Hepatic stellate cell (primary cell): Measurements from ENCODE around the gene C16orf54.
"Not testable (repeated sequence)": the region's sequence is repeated elsewhere in the genome, so short reads cannot be mapped to it uniquely, and the experiment has no call there.

Source experiments
- DNase-seq: peaks from one replicate; pipeline ENCODE4 v3.0.0; 2011; ENCODE audit warnings: low spot score

Gene C16orf54

DNA sequence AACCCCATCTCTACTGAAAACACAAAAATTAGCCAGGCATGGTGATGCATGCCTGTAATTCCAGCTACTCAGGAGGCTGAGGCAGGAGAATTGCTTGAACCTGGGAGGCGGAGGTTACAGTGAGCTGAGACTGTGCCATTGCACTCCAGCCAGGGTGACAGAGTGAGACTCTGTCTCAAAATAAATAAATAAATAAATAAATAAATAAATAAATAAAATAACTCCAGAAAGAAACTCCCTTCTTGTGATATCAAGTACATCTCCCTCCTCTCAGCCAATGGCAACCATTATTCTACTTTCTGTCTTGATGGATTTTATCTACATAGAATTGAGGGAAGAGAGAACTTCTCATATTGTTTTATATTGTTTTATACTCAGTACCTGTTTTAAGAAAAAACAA lies 38.6 kb downstream of the C16orf54 start:
- DNase-seq: not testable (repeated sequence)

- DNase-seq: no peak
Measured at GRCh38 chr16:29705030-29705429, 40.8 kb downstream of the C16orf54 start.

DNA sequence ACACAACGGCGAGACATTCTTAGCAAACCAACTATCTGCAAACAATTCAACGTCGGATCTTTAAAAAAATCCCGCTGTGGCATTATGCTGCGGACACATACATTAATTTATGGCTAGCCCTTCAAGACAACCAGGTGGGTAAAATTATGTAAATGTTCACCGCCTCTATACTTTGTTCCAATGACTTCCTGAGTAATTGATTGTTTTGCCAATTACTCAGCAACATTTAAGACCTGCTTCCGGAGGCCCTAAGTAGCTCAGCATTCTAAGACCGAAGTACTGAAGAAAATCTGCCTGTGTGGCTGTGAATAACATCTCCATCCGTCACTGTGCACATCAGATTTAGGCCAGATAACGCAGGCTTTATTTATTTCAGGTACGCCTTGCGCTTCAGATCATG lies 43.5 kb downstream of the C16orf54 start:
- no peak for DNase-seq

DNA sequence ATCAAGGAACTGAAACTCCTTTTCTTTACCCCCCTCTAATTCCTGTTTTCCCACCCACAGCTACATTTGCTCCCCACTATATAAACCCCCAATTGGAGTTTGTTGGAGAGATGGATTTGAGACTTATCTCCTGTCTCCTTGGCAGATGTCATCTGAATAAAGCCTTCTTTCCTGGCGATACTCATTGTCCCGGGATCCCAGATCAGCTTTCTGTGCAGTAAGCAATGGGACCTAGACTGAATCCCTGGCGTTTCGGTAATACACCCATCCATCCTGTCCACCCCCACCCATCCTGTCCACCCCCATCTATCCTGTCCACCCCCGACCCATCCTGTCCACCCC lies 44.6 kb downstream of the C16orf54 start:
- no peak for DNase-seq

GRCh38 chr16:29700253-29700987 lies 45.4 kb downstream of the C16orf54 start:
- DNase-seq: peak; percentile 91

- no peak for DNase-seq
Measured at GRCh38 chr16:29699324-29700219, 46.2 kb downstream of the C16orf54 start.

DNA sequence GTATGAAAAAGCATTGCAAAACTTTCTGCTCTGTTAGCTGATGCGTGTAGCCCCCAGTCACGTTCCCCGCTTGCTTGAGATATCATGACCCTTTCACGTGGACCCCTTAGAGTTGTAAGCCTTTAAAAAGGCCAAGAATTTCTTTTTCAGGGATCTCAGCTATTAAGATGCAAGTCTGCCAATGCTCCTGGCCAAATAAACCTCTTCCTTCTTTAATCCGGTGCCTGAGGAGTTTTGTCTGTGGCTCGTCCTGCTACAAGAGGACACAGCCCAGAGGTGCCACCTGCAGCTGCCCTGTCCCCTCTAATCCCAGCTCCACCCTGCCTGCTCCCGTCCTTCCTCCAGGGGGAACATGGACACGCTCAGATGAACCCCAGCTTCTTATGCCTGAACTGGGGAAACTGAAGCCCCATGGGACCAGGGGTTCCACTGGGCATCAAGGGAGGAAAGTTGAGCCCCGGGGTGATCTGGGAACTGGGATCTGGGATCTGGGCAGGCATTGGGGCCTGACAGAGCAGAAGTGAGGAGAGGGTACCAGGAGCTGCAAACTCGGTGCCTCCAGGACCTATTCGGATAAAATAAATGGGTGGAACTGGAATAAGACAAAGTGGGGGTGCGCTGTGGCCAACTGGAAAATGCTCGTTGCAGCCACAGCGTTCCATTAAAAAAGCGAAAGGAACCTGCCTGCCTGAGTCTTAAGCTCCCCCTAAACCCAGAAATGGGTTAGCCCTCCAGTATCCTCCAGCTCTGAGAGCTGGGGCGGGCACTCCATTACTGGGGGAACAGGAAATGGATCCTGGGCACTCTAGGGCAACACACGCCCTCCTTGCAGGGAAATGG lies 47.1 kb downstream of the C16orf54 start:
- no peak for DNase-seq

GRCh38 chr16:29698042-29698441 lies 47.7 kb downstream of the C16orf54 start:
- DNase-seq: no peak

GRCh38 chr16:29697391-29697790 lies 48.4 kb downstream of the C16orf54 start:
- DNase-seq: no peak

GRCh38 chr16:29696881-29697331 lies 48.9 kb downstream of the C16orf54 start:
- no peak for DNase-seq

- not testable (repeated sequence) for DNase-seq
Measured at GRCh38 chr16:29695675-29696074, 50.1 kb downstream of the C16orf54 start.

DNA sequence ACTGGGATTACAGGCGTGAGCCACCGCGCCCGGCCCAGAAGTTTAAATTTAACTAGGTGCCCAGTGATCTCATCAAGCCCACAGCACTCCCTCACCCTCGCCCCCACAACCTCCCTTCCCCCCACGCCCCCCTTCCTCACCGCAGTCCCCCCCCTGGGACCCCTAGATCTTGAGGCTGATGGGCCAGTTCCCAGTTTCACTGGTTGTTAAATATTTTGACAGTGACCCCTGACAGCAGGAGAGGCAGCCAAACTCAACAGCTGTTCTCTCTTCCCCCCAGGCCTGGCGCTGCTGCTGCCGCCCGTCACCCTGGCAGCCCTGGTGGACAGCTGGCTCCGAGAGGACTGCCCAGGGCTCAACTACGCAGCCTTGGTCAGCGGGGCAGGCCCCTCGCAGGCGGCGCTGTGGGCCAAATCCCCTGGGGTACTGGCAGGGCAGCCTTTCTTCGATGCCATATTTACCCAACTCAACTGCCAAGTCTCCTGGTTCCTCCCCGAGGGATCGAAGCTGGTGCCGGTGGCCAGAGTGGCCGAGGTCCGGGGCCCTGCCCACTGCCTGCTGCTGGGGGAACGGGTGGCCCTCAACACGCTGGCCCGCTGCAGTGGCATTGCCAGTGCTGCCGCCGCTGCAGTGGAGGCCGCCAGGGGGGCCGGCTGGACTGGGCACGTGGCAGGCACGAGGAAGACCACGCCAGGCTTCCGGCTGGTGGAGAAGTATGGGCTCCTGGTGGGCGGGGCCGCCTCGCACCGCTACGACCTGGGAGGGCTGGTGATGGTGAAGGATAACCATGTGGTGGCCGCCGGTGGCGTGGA lies 51.2 kb downstream of the C16orf54 start:
- no peak for DNase-seq

GRCh38 chr16:29692606-29693005 lies 53.2 kb downstream of the C16orf54 start:
- DNase-seq: not testable (repeated sequence)
